Muscle layer of duodenum (tissue), 2 donors: Measurements from ENCODE around the gene TAF1B.
"Not testable (repeated sequence)": the region's sequence is repeated elsewhere in the genome, so short reads cannot be mapped to it uniquely, and the experiment has no call there.

ENCODE experiments used
- H3K27ac ChIP-seq: one replicate; pipeline ENCODE4 v1.7.0; 2013; ENCODE audit warnings: mild to moderate bottlenecking, low read length
- H3K27me3 ChIP-seq: one replicate; pipeline ENCODE4 v1.7.0; 2013; ENCODE audit warnings: low read depth, mild to moderate bottlenecking, control low read depth, low read length
- H3K36me3 ChIP-seq, 2 donors: one replicate each; pipeline ENCODE4 v1.7.0; 2013; ENCODE audit warnings: low read length in 2 of 2, control low read depth in 1 of 2, mild to moderate bottlenecking in 1 of 2; ENCODE audit not compliant: insufficient read depth in 2 of 2, control insufficient read depth in 1 of 2
- H3K4me1 ChIP-seq, 2 donors: one replicate each; pipeline ENCODE4 v1.7.0; 2013; ENCODE audit warnings: low read length in 2 of 2, mild to moderate bottlenecking in 2 of 2, control low read depth in 1 of 2, moderate library complexity in 1 of 2; ENCODE audit not compliant: insufficient read depth in 2 of 2, control insufficient read depth in 1 of 2
- H3K4me3 ChIP-seq, 2 donors: one replicate each; pipeline ENCODE4 v1.7.0; 2013; ENCODE audit warnings: low read length in 2 of 2, low read depth in 1 of 2, mild to moderate bottlenecking in 1 of 2
- H3K9me3 ChIP-seq, 2 donors: one replicate each; pipeline ENCODE4 v1.7.0; 2013; ENCODE audit warnings: low read length in 2 of 2, control low read depth in 1 of 2, mild to moderate bottlenecking in 1 of 2; ENCODE audit not compliant: control insufficient read depth in 1 of 2
- donor health status: healthy.

TAF1B gene

DNA sequence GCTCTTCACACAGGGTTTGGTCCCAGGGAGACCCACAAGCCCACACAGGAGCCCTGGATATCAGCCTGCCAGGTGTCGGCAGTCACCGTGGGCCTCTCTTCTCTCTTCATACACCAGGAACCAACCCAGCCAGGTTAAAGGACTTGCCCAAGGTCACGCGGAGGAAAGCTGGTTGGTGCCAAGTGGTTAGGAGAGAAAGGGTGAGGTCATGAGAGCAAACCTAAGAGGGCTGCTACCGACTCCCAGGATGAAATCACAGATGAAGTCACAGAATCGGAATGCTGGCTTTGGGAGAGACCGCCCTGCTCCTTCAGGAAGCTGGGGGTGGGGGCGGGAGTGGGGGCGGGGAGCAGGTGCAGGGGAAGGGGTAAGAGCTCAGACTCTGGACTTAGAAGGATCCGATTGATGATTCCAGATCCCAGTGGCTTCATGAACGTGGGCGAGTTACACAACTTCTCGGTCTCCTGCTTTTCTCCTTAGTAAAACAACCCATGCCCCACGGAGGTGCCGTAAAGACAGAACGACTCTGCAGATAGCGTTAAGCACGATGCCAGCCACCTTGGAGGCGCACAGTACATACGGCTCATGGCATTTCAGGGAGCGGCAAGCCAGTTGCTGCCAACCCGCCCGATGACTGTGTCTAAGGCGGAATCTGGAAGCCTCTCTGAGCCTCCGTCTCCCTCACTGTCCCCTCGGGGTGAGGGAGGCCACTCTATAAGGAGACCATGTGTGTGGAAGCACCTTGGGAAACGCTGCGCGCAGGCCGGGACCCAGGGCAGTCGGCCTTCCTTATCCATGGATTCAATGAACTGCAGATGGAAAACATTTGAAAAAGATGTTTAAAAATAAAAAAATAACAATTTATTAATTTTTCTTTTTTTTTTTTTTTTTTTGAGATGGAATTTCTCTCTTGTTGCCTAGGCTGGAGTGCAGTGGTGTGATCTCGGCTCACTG is 23.0 kb upstream of the TAF1B start:
- no peaks in the 10 kb centered on the region for H3K36me3 ChIP-seq
- H3K27ac ChIP-seq, result no peak overlapping the region
- H3K9me3 ChIP-seq, result no peaks in the 10 kb centered on the region
- no peaks in the 10 kb centered on the region for H3K4me1 ChIP-seq
- no peaks in the 10 kb centered on the region for H3K27me3 ChIP-seq
- H3K4me3 ChIP-seq, result no peak overlapping the region

DNA sequence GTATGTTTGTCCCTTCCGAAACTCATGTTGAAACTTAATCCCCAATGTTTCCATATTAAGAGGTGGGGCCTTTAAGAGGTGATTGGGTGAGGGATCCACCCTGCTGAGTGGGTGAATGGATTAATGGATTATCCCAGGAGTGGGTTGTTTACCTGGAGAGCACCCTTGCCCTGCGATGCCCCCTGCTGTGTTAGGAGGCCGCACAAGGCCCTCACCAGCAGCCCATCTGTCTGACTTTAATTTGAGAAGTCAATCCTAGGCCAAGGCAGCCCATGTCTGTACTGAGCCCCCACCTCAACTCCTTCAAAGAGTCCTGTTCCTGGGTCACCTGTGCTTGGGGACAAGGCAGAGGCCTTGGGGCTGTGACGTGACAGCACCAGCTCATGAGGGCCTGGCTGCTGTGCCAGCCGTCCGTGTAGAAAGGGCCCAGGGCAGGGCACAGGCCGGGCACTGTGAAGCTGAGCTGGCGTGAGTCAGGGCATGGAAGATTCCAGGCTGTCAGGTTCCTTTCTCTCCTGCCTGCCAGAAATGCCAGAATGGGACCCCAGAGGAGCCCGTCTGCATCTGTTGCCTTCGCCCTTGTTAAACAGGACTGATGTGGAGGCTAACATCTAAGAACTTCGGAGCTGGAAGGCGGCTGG is 21.3 kb upstream of the TAF1B start:
- H3K4me3 ChIP-seq, result no peak overlapping the region
- H3K27ac ChIP-seq, result no peak overlapping the region
- H3K27me3 ChIP-seq, result no peaks in the 10 kb centered on the region
- H3K36me3 ChIP-seq, result no peaks in the 10 kb centered on the region
- no peaks in the 10 kb centered on the region for H3K9me3 ChIP-seq
- H3K4me1 ChIP-seq, result no peaks in the 10 kb centered on the region

DNA sequence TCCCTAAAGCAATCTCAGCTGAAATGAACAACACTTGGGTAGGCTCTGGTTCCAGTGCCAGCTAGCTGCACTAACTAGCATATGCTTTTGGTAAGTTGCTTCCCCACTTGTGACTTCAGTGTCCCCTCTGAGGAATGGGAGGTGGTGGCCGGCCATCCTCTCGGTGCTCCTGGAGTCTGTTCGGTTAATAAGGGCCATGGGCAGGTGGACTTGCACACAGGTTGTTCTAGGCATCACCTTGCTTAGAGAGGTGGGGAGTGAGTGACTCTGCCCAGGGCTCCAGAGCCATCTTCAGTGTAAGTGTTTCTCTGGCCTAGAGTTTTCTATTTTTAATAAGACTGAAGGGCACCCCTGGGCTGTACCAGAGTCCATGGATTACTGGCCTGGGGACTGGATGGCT is 18.8 kb upstream of the TAF1B start:
- no peaks in the 10 kb centered on the region for H3K4me1 ChIP-seq
- H3K4me3 ChIP-seq, result no peak overlapping the region
- H3K27me3 ChIP-seq, result no peaks in the 10 kb centered on the region
- H3K36me3 ChIP-seq, result no peaks in the 10 kb centered on the region
- no peak overlapping the region for H3K27ac ChIP-seq
- H3K9me3 ChIP-seq, result no peaks in the 10 kb centered on the region

DNA sequence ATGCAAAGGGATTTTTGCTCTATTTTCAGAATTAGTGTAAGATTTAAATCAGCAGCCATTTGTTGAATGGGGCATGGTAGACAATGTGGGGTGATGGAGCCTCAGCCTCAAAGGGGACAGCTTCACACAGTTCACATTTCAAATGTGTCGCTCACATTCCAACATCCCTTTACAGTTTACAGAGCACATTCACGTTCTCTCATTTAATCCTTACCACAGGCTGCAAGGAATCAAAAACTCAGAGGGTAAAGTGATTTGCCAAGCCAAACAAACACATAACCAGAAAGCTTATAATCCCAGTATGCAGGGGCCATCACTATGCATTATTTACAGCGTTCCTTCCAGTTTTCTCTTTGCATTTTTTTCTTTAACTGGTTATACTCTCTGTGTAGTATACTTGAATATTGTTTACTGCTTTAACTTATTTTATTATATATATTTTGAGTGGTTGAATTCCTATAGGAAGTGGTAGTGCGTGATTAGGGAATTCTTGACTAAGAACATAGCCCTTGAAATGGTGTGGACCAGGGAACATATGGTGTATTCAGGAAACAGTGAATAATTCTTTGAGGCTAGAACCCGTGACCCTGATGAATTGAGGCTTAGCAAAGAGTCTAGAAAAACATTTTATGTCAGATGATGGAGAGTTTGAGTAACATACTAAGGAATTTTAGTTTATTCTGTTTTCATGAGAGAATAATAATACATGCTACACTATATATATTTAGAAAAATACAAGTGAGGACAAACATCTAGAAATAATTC is 18.1 kb upstream of the TAF1B start:
- Histone ChIP-seq H3K4me1 (no peaks in the 10 kb centered on the region), H3K27me3 (no peaks in the 10 kb centered on the region), H3K9me3 (no peaks in the 10 kb centered on the region), H3K36me3 (no peaks in the 10 kb centered on the region), H3K4me3 (no peak overlapping the region), H3K27ac (no peak overlapping the region)

DNA sequence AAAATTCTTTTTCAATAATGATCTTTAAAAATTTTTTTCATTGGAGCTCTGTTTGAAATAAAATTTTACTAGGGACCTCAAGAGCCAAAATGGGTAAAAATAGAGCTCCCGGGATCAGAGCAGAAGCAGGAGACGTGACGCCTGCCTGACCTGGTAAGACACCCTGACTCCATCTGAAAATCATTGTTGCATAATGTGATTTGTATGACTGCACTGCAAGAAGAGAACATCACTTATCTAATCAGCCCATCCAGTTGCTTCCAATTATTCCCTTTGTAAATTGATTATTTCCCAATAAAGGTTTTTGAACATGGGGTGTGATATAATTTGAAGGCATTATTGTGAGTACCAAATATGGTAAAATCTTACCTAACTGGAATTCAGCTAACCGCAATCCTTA is 17.1 kb upstream of the TAF1B start:
- no peak overlapping the region for H3K4me3 ChIP-seq
- no peaks in the 10 kb centered on the region for H3K9me3 ChIP-seq
- no peaks in the 10 kb centered on the region for H3K4me1 ChIP-seq
- no peaks in the 10 kb centered on the region for H3K36me3 ChIP-seq
- no peaks in the 10 kb centered on the region for H3K27me3 ChIP-seq
- no peak overlapping the region for H3K27ac ChIP-seq

DNA sequence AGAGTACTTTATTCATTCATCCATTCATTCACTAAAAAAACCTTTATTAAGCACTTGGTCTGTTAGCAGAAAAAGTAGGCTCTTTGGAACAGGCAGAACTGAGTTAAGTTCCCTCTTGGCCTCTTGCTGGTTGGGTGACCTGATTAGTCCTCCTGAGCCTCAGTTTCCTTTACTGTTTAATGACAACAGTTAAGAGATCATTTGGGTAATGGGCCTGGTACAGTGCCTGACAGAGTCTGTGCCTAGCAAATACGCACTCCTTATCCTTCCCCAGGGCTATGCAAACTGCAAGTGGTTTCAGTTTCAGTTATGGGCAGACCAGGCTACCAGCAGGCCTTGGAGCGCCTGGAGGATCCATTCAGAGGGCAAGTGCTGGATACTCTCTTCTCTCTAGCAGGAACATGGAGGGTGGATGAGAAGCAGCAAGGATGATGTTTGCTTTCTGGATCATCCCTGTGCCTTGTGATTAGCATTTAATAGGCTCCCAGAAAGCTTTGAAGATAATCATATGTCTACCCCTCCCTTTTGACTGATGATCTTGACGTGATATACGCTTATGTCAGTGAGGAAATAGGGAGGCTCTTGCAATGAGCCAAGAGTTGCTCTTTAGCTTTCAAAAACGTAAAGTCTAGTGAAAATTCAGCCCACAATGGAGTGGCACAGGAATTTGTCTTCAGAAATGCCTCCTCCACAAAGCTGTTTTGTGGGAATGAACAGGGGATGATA is 12.4 kb upstream of the TAF1B start:
- no peaks in the 10 kb centered on the region for H3K9me3 ChIP-seq
- H3K27ac ChIP-seq, result peak overlapping the region; percentile 58
- no peaks in the 10 kb centered on the region for H3K36me3 ChIP-seq
- H3K4me1 ChIP-seq, result no peaks in the 10 kb centered on the region
- no peaks in the 10 kb centered on the region for H3K27me3 ChIP-seq
- H3K4me3 ChIP-seq, result no peak overlapping the region

DNA sequence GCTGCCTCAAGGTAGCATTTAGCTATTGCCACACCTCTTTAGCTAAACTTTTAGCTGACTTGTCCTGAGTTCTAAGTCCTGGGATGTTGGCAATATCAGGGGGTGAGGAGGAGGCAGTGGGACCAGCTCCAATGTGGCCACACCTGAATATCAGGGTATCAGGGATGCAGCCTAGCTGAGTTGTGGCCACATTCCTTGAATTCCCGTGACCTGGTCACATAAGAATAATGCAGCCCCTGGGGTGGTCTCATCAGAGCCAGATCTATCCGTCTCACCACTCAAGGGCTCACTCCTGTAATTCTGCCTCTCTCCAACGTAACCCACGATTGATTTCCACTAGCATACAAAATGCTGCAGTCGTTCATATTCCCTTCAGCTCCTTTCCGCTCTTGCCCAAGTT is 11.6 kb upstream of the TAF1B start:
- no peaks in the 10 kb centered on the region for H3K9me3 ChIP-seq
- H3K27me3 ChIP-seq, result no peaks in the 10 kb centered on the region
- no peaks in the 10 kb centered on the region for H3K4me1 ChIP-seq
- no peaks in the 10 kb centered on the region for H3K36me3 ChIP-seq
- no peak overlapping the region for H3K27ac ChIP-seq
- H3K4me3 ChIP-seq, result no peak overlapping the region

DNA sequence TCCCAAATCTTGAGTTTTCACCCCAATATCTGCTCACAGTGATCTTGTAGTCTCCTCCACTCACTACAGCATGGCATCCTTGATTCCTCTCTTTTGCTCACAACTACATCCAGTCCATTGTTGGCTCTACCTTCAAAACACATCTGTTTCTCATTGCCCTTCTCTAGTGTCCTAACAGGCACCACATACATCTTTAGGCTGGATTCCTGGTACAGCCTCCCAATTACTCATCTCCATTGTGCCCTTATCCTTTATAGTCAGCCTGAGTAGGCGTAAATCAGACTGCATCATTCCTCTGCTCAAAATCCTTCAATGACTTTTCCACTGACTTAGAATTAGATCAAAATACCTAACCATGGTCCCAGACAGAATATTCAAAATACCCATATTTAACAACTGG is 10.7 kb upstream of the TAF1B start:
- no peak overlapping the region for H3K27ac ChIP-seq
- H3K4me1 ChIP-seq, result no peaks in the 10 kb centered on the region
- H3K36me3 ChIP-seq, result no peaks in the 10 kb centered on the region
- no peaks in the 10 kb centered on the region for H3K27me3 ChIP-seq
- H3K4me3 ChIP-seq, result no peak overlapping the region
- H3K9me3 ChIP-seq, result no peaks in the 10 kb centered on the region

DNA sequence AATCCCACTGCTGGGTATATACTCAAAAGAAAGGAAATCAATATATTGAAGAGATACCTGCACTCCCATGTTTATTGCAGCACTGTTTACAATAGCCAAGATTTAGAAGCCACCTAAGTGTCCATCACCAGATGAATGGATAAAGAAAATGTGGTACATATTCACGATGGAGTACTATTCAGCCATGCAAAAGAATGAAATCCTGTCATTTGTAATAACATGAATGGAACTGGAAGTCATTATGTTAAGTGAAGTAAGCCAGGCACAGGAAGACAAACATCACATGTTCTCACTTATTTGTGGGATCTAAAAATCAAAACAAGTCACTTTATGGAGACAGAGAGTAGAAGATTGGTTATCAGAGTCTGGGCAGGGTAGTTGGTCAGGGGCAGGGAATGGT is 8.2 kb upstream of the TAF1B start:
- H3K27ac ChIP-seq, H3K4me1 ChIP-seq, H3K27me3 ChIP-seq, H3K9me3 ChIP-seq, H3K36me3 ChIP-seq, H3K4me3 ChIP-seq: not testable (repeated sequence)

DNA sequence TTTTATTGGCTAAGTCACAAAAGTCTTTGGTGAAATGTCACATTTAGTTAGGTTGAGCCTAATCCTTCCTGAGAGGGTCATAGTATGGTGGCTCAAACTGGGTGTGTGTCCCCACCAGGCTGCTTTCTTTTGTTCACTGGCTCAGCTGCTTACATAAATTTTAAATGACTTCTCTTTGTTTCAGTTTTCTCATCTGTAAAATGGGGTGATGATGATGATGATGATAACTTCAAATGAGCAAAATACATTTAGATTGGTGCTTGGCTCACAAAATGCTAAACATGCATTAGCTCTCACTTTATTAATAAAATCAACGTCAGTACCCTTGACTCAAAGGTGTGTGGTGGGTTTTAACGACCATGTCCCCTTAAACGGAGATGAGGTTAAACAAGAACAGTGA is 7.2 kb upstream of the TAF1B start:
- no peaks in the 10 kb centered on the region for H3K36me3 ChIP-seq
- H3K27ac ChIP-seq, result no peak overlapping the region
- no peak overlapping the region for H3K4me3 ChIP-seq
- no peaks in the 10 kb centered on the region for H3K9me3 ChIP-seq
- no peaks in the 10 kb centered on the region for H3K4me1 ChIP-seq
- no peaks in the 10 kb centered on the region for H3K27me3 ChIP-seq

DNA sequence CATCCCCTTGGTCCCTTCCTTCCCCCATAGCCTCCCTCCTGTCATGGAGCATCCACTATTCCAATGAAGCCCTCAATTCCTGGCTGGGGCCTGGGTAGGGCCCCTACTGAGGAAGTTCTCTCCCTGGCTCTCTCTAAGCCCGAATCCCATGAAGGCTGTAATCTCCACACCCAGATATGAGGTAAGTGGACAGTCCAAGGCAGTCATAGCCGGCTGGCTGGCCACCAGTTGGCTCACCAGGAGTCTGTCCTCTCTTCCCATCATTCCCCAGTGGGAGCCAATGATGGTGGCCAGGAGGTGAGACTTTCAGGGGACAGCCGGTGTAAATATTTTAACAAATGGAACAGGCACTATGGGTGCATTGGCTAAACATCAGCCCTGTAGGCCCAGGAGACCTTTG is 6.8 kb upstream of the TAF1B start:
- Histone ChIP-seq H3K36me3 (no peaks in the 10 kb centered on the region), H3K27me3 (no peaks in the 10 kb centered on the region), H3K4me3 (no peak overlapping the region), H3K4me1 (no peaks in the 10 kb centered on the region), H3K9me3 (no peaks in the 10 kb centered on the region), H3K27ac (no peak overlapping the region)
